WTC11 (cell line): ENCODE data around the gene SAMD5. TPM values are rescaled to one million over a fixed set of nuclear protein-coding genes. Genes with fewer than 3 reads are reported as not detected.
A peak's percentile ranks its signal among the peaks of the same experiment; 100 is the strongest.

ENCODE experiments used
- ATAC-seq: fragments of 200-7000 bp; cut with Tn5 transposase; 2 replicates; pipeline ENCODE4 v1.10.0; 2021; ENCODE audit warnings: mild to moderate bottlenecking, moderate library complexity
- CTCF ChIA-PET: fragments of 300-600 bp; sonication (Branson Sonifier 250); formaldehyde crosslinking; loops from one replicate; lab custom pipeline; 2021; ENCODE audit warnings: antibody characterized with exemption; lab: Charles Lee
- POLR2A ChIA-PET: fragments of 350-600 bp; sonication (Branson Sonifier 250); formaldehyde crosslinking; loops from one replicate; lab custom pipeline; 2021; ENCODE audit warnings: antibody characterized with exemption; lab: Charles Lee
- DNase-seq: peaks from one replicate; pipeline ENCODE4 v3.0.0; 2021; ENCODE audit warnings: low spot score
- H3K27ac Mint-ChIP-seq: 2 replicates; pipeline ENCODE4 v1.8.0; 2021; ENCODE audit warnings: mixed read lengths
- H3K27me3 Mint-ChIP-seq: 2 replicates; pipeline ENCODE4 v1.8.0; 2021; ENCODE audit warnings: low read depth, mild to moderate bottlenecking, moderate library complexity, mixed read lengths
- H3K36me3 Mint-ChIP-seq: 2 replicates; pipeline ENCODE4 v1.8.0; 2021; ENCODE audit warnings: mixed read lengths
- H3K4me1 Mint-ChIP-seq: 2 replicates; pipeline ENCODE4 v1.8.0; 2022; ENCODE audit warnings: mixed read lengths
- H3K4me3 Mint-ChIP-seq: 2 replicates; pipeline ENCODE4 v1.8.0; 2021; ENCODE audit warnings: mild to moderate bottlenecking, moderate library complexity, mixed read lengths
- H3K9me3 Mint-ChIP-seq: 2 replicates; pipeline ENCODE4 v1.8.0; 2021; ENCODE audit warnings: mixed read lengths
- ATF1 ChIP-seq: sonication (generic); formaldehyde crosslinking; IDR thresholded peaks from 2 replicates; pipeline ENCODE4 v1.8.1; 2023; ENCODE audit warnings: mild to moderate bottlenecking, moderate library complexity, missing genetic modification reagents
- CBFB ChIP-seq: sonication (generic); formaldehyde crosslinking; IDR thresholded peaks from 2 replicates; pipeline ENCODE4 v1.8.1; 2022; ENCODE audit warnings: mild to moderate bottlenecking, low read depth, missing genetic modification reagents
- CREB1 ChIP-seq: sonication (generic); formaldehyde crosslinking; IDR thresholded peaks from 2 replicates; pipeline ENCODE4 v1.8.0; 2023; ENCODE audit warnings: mild to moderate bottlenecking, missing genetic modification reagents
- ELF4 ChIP-seq: sonication (generic); formaldehyde crosslinking; IDR thresholded peaks from 2 replicates; pipeline ENCODE4 v1.8.1; 2022; ENCODE audit warnings: low read depth, mild to moderate bottlenecking, moderate library complexity, missing genetic modification reagents
- ETV6 ChIP-seq: sonication (generic); formaldehyde crosslinking; IDR thresholded peaks from 2 replicates; pipeline ENCODE4 v1.8.1; 2022; ENCODE audit warnings: mild to moderate bottlenecking, missing genetic modification reagents
- FOXK1 ChIP-seq: sonication (generic); formaldehyde crosslinking; IDR thresholded peaks from 2 replicates; pipeline ENCODE4 v1.8.0; 2022; ENCODE audit warnings: mild to moderate bottlenecking, moderate library complexity, missing genetic modification reagents
- GABPB1 ChIP-seq: sonication (generic); formaldehyde crosslinking; IDR thresholded peaks from 2 replicates; pipeline ENCODE4 v1.8.1; 2023; ENCODE audit warnings: mild to moderate bottlenecking, missing genetic modification reagents
- IRF2 ChIP-seq: sonication (generic); formaldehyde crosslinking; IDR thresholded peaks from 2 replicates; pipeline ENCODE4 v1.8.0; 2022; ENCODE audit warnings: low read depth, missing genetic modification reagents, borderline replicate concordance
- JUN ChIP-seq: sonication (generic); formaldehyde crosslinking; IDR thresholded peaks from 2 replicates; pipeline ENCODE4 v1.8.0; 2023; ENCODE audit warnings: mild to moderate bottlenecking, missing genetic modification reagents
- OVOL2 ChIP-seq: fragments of 250-450 bp; sonication (Bioruptor Pico); IDR thresholded peaks from 2 replicates; pipeline ENCODE4 v1.9.0; 2021; ENCODE audit warnings: mild to moderate bottlenecking, borderline replicate concordance
- RELA ChIP-seq: sonication (generic); formaldehyde crosslinking; IDR thresholded peaks from 2 replicates; pipeline ENCODE4 v1.8.1; 2022; ENCODE audit warnings: missing genetic modification reagents, mild to moderate bottlenecking, borderline replicate concordance
- TCF7 ChIP-seq: sonication (generic); formaldehyde crosslinking; IDR thresholded peaks from 2 replicates; pipeline ENCODE4 v1.8.0; 2022; ENCODE audit warnings: mild to moderate bottlenecking, low read depth, missing genetic modification reagents, moderate library complexity
- TEAD1 ChIP-seq: sonication (generic); formaldehyde crosslinking; IDR thresholded peaks from 2 replicates; pipeline ENCODE4 v1.8.0; 2022; ENCODE audit warnings: mild to moderate bottlenecking, missing genetic modification reagents
- TEAD4 ChIP-seq: sonication (generic); formaldehyde crosslinking; IDR thresholded peaks from 2 replicates; pipeline ENCODE4 v1.8.0; 2022; ENCODE audit warnings: mild to moderate bottlenecking, missing genetic modification reagents
- TP53 ChIP-seq: sonication (generic); formaldehyde crosslinking; IDR thresholded peaks from 2 replicates; pipeline ENCODE4 v1.8.1; 2023; ENCODE audit warnings: mild to moderate bottlenecking, missing genetic modification reagents
- ZNF232 ChIP-seq: sonication (generic); formaldehyde crosslinking; IDR thresholded peaks from 2 replicates; pipeline ENCODE4 v1.8.0; 2022; ENCODE audit warnings: mild to moderate bottlenecking, missing genetic modification reagents
- ZNF317 ChIP-seq: sonication (generic); formaldehyde crosslinking; IDR thresholded peaks from 2 replicates; pipeline ENCODE4 v1.8.1; 2023; ENCODE audit warnings: low read depth, mild to moderate bottlenecking, moderate library complexity, missing genetic modification reagents, borderline replicate concordance
- ZNF423 ChIP-seq: fragments of 250-450 bp; sonication (Bioruptor Pico); IDR thresholded peaks from 2 replicates; pipeline ENCODE4 v2.1.2; 2022; ENCODE audit warnings: mild to moderate bottlenecking, moderate library complexity
- ZNF671 ChIP-seq: fragments of 250-450 bp; sonication (Bioruptor Pico); IDR thresholded peaks from 2 replicates; pipeline ENCODE4 v1.8.0; 2021; ENCODE audit warnings: mild to moderate bottlenecking
- total RNA-seq: library from RNA; stranded (reverse); gene quantifications from 3 replicates; pipeline ENCODE4 v1.2.3, GENCODE V29; 2021
- TF ChIP-seq, protein P1 (sequence below): fragments of 250-450 bp; sonication (Bioruptor Pico); IDR thresholded peaks from 2 replicates; pipeline ENCODE4 v1.9.0; 2021; ENCODE audit warnings: moderate library complexity, mild to moderate bottlenecking, inconsistent platforms, borderline replicate concordance
- TF ChIP-seq, protein P2 (sequence below): sonication (generic); formaldehyde crosslinking; IDR thresholded peaks from 2 replicates; pipeline ENCODE4 v1.8.1; 2023; ENCODE audit warnings: mild to moderate bottlenecking, missing genetic modification reagents
- TF ChIP-seq, protein P3 (sequence below): sonication (generic); formaldehyde crosslinking; conservative IDR thresholded peaks from 2 replicates; pipeline ENCODE4 v1.8.1; 2023; ENCODE audit warnings: mild to moderate bottlenecking, low read depth, missing genetic modification reagents, moderate library complexity
- TF ChIP-seq, protein P4 (sequence below): fragments of 250-450 bp; sonication (Bioruptor Pico); IDR thresholded peaks from 2 replicates; pipeline ENCODE4 v2.1.2; 2022; ENCODE audit warnings: mild to moderate bottlenecking, moderate library complexity
- TF ChIP-seq, protein P5 (sequence below): sonication (generic); formaldehyde crosslinking; IDR thresholded peaks from 2 replicates; pipeline ENCODE4 v1.8.1; 2022; ENCODE audit warnings: low read depth, missing genetic modification reagents, borderline replicate concordance
- TF ChIP-seq, protein P6 (sequence below): sonication (generic); formaldehyde crosslinking; IDR thresholded peaks from 2 replicates; pipeline ENCODE4 v1.8.0; 2022; ENCODE audit warnings: mild to moderate bottlenecking, missing genetic modification reagents
- TF ChIP-seq, protein P7 (sequence below): sonication (generic); formaldehyde crosslinking; IDR thresholded peaks from 2 replicates; pipeline ENCODE4 v1.8.0; 2022; ENCODE audit warnings: mild to moderate bottlenecking, missing genetic modification reagents

SAMD5 gene
- total RNA-seq, 1 experiment from 2014 or later, result 0.39 TPM

DNA sequence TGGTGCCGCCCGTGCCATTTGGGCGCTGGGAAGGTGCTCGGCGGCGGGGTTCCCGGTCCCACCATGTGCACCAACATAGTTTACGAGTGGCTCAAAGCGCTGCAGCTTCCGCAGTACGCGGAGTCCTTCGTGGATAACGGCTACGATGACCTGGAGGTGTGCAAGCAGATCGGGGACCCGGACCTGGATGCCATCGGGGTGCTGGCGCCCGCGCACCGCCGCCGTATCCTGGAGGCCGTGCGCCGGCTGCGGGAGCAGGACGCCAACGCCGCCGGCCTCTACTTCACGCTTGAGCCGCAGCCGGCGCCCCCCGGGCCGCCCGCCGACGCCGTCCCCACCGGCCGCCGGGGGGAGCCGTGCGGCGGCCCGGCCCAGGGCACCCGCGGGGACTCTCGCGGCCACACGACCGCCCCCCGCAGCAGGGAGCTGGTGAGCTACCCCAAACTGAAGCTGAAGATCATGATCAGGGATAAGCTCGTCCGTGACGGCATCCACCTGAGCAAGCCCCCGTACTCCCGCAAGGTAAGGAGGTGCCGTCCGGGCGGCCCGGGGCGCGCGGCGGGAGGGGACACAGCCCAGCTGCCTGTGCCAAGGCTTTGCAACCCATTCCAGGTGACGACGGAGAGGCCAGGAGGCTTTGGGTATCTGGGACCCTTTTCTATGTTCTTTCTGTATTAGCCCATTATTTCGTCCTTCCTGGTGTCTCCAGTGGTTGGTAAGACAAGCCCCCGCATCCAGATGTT is 547 bp downstream of the SAMD5 start:
- CTCF ChIA-PET, result interaction anchor here (1.4 kb wide), 1 partner anchor 143 kb away, joined by 4 read pairs; no protein-coding TSS in a partner anchor
- ATAC-seq, result peak; percentile 19

DNA sequence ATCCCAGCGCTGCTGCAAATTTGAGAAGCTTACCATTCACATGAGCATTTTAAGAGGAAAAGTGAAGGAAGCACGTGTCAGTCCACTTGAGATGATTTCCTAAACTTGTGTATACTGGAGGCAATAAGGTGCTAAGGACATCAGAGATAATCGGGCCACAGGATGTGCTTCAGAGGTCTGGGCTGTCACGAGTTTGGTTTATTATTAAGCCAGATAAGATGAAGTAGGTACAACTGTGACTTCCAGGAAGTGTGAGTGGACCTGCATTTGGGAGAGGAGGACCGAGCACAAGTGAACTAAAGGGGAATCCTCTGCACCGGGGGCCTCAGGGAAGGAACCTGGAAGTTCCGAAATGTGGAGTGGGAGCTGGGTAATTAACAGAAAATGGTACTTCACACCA is 1.4 kb downstream of the SAMD5 start:
- CTCF ChIA-PET, result interaction anchor here (1.4 kb wide), 1 partner anchor 142 kb away, joined by 4 read pairs; no protein-coding TSS in a partner anchor
- no peak for DNase-seq
- no peak for ATAC-seq
- H3K27ac Mint-ChIP-seq, result no peak overlapping the region
- peaks cover 69% of the 10 kb centered on the region for H3K27me3 Mint-ChIP-seq
- H3K9me3 Mint-ChIP-seq, result no peaks in the 10 kb centered on the region
- POLR2A ChIA-PET, result no interaction called here
- H3K4me3 Mint-ChIP-seq, result peak overlapping the region; percentile 70
- peaks cover 11% of the 10 kb centered on the region for H3K4me1 Mint-ChIP-seq
- no peaks in the 10 kb centered on the region for H3K36me3 Mint-ChIP-seq
- TF ChIP-seq, protein P1, sequence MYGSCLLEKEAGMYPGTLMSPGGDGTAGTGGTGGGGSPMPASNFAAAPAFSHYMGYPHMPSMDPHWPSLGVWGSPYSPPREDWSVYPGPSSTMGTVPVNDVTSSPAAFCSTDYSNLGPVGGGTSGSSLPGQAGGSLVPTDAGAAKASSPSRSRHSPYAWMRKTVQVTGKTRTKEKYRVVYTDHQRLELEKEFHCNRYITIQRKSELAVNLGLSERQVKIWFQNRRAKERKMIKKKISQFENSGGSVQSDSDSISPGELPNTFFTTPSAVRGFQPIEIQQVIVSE (CRISPR knock-in tag), result no peak
- TF ChIP-seq, protein P2, sequence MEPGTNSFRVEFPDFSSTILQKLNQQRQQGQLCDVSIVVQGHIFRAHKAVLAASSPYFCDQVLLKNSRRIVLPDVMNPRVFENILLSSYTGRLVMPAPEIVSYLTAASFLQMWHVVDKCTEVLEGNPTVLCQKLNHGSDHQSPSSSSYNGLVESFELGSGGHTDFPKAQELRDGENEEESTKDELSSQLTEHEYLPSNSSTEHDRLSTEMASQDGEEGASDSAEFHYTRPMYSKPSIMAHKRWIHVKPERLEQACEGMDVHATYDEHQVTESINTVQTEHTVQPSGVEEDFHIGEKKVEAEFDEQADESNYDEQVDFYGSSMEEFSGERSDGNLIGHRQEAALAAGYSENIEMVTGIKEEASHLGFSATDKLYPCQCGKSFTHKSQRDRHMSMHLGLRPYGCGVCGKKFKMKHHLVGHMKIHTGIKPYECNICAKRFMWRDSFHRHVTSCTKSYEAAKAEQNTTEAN (CRISPR knock-in tag), result no peak
- TF ChIP-seq, protein P3, sequence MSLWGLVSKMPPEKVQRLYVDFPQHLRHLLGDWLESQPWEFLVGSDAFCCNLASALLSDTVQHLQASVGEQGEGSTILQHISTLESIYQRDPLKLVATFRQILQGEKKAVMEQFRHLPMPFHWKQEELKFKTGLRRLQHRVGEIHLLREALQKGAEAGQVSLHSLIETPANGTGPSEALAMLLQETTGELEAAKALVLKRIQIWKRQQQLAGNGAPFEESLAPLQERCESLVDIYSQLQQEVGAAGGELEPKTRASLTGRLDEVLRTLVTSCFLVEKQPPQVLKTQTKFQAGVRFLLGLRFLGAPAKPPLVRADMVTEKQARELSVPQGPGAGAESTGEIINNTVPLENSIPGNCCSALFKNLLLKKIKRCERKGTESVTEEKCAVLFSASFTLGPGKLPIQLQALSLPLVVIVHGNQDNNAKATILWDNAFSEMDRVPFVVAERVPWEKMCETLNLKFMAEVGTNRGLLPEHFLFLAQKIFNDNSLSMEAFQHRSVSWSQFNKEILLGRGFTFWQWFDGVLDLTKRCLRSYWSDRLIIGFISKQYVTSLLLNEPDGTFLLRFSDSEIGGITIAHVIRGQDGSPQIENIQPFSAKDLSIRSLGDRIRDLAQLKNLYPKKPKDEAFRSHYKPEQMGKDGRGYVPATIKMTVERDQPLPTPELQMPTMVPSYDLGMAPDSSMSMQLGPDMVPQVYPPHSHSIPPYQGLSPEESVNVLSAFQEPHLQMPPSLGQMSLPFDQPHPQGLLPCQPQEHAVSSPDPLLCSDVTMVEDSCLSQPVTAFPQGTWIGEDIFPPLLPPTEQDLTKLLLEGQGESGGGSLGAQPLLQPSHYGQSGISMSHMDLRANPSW, result no peak
- TF ChIP-seq GABPB1, result no peak
- no peak for TF ChIP-seq CBFB (CRISPR knock-in tag)
- no peak for TF ChIP-seq TCF7 (CRISPR knock-in tag)
- no peak for TF ChIP-seq RELA
- TF ChIP-seq ZNF317 (CRISPR knock-in tag), result no peak
- no peak for TF ChIP-seq TEAD4 (CRISPR knock-in tag)
- TF ChIP-seq JUN (CRISPR knock-in tag), result no peak
- no peak for TF ChIP-seq ELF4 (CRISPR knock-in tag)
- no peak for TF ChIP-seq ZNF671 (CRISPR knock-in tag)
- no peak for TF ChIP-seq TEAD1 (CRISPR knock-in tag)
- no peak for TF ChIP-seq OVOL2 (CRISPR knock-in tag)
- TF ChIP-seq, protein P4, sequence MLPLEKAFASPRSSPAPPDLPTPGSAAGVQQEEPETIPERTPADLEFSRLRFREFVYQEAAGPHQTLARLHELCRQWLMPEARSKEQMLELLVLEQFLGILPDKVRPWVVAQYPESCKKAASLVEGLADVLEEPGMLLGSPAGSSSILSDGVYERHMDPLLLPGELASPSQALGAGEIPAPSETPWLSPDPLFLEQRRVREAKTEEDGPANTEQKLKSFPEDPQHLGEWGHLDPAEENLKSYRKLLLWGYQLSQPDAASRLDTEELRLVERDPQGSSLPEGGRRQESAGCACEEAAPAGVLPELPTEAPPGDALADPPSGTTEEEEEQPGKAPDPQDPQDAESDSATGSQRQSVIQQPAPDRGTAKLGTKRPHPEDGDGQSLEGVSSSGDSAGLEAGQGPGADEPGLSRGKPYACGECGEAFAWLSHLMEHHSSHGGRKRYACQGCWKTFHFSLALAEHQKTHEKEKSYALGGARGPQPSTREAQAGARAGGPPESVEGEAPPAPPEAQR, result no peak
- TF ChIP-seq IRF2 (CRISPR knock-in tag), result no peak
- TF ChIP-seq CREB1 (CRISPR knock-in tag), result no peak
- TF ChIP-seq, all 79 proteins: peak for 0

More for the DNA sequence above, 547 bp downstream of the SAMD5 start:
- Mint-ChIP-seq H3K4me3 (peak overlapping the region; percentile 79), H3K27ac (no peak overlapping the region), H3K27me3 (peaks cover 73% of the 10 kb centered on the region), H3K4me1 (peaks cover 11% of the 10 kb centered on the region), H3K36me3 (no peaks in the 10 kb centered on the region), H3K9me3 (no peaks in the 10 kb centered on the region)
- POLR2A ChIA-PET, result no interaction called here
- DNase-seq, result peak; percentile 21
- TF ChIP-seq ATF1 (CRISPR knock-in tag), result no peak
- no peak for TF ChIP-seq ZNF232 (CRISPR knock-in tag)
- TF ChIP-seq ELF4 (CRISPR knock-in tag), result no peak
- no peak for TF ChIP-seq FOXK1 (CRISPR knock-in tag)
- TF ChIP-seq ZNF423, result peak; percentile 20; the same call in 1 of the 2 replicates
- no peak for TF ChIP-seq TP53 (CRISPR knock-in tag)
- TF ChIP-seq, protein P5, sequence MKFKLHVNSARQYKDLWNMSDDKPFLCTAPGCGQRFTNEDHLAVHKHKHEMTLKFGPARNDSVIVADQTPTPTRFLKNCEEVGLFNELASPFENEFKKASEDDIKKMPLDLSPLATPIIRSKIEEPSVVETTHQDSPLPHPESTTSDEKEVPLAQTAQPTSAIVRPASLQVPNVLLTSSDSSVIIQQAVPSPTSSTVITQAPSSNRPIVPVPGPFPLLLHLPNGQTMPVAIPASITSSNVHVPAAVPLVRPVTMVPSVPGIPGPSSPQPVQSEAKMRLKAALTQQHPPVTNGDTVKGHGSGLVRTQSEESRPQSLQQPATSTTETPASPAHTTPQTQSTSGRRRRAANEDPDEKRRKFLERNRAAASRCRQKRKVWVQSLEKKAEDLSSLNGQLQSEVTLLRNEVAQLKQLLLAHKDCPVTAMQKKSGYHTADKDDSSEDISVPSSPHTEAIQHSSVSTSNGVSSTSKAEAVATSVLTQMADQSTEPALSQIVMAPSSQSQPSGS (CRISPR knock-in tag), result no peak
- TF ChIP-seq, protein P6, sequence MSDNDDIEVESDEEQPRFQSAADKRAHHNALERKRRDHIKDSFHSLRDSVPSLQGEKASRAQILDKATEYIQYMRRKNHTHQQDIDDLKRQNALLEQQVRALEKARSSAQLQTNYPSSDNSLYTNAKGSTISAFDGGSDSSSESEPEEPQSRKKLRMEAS (CRISPR knock-in tag), result peak; percentile 37; the same call in 1 of the 2 replicates
- 0 out of 2 replicates have a peak, but pooled peaks have one; percentile 22 for TF ChIP-seq ETV6 (CRISPR knock-in tag)
- TF ChIP-seq, protein P7, sequence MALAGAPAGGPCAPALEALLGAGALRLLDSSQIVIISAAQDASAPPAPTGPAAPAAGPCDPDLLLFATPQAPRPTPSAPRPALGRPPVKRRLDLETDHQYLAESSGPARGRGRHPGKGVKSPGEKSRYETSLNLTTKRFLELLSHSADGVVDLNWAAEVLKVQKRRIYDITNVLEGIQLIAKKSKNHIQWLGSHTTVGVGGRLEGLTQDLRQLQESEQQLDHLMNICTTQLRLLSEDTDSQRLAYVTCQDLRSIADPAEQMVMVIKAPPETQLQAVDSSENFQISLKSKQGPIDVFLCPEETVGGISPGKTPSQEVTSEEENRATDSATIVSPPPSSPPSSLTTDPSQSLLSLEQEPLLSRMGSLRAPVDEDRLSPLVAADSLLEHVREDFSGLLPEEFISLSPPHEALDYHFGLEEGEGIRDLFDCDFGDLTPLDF (CRISPR knock-in tag), result no peak
- no peak for TF ChIP-seq JUN (CRISPR knock-in tag)
- TF ChIP-seq ZNF317 (CRISPR knock-in tag), result no peak
